ENCODE results near the gene ALDH1A2. TPM values are rescaled to one million over a fixed set of nuclear protein-coding genes. Genes with fewer than 3 reads are reported as not detected.
"Not testable (repeated sequence)": the region's sequence is repeated elsewhere in the genome, so short reads cannot be mapped to it uniquely, and the experiment has no call there.

ALDH1A2 gene
- total RNA-seq, 2 donors from 2014 or later, result 24.4 TPM

DNA sequence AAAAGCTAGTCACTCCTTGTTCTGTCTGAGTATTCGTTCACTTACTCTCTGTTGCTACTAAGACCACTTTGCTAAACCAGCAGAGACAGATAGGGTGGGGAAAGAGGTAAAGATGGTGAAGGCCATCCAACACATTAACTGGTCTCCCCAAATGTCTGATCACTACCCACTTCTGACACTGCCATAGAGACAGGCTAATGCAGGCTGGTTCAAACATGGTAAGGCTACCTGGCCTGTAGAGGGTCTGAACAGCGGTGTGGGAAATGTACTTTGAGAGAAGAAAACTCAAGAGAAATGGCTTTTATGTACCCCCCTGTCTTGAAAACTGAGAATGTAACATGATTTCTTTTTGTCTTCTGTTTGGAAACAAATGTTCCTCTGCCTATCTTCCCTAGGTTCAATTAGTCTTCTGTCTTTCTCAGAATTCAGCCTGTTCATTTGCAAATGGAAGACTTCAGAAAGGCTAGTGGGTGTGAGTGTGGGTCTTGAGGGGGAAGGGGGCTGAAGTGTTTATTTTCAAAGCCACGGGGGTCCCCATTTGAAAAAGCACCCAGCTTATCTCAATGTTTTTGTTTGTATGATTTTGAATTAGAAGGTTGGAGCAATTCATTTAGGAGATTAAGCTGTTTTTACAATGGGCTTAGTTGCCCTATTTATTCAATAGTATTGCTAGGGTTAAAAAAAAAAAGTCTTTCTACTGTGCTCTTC, 15.8 kb downstream of the ALDH1A2 start:
- ATAC-seq, result no peak
- DNase-seq, result no peak
- intact Hi-C loops (cut with DNase I), result no loop called here

DNA sequence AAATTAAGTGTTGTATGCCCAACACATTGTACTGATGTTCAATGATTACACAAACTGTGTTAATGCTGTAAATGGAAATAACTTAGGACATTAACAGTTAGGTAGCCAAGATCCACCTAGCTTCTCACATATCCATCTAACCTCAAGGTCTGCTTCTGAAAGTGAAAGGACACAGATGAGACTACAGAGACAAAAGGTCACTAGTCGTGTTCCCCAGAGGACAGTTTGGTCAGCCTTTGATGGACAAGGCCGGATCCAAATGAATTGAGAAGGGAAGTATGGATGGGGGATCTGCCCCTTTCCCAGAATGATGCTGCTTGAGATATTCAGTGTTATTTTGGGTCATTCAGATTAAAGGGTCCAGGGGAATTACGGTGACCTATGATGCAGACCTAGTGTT, 17.2 kb downstream of the ALDH1A2 start:
- no peak for ATAC-seq
- intact Hi-C loops (cut with DNase I), result no loop called here
- no peak for DNase-seq

DNA sequence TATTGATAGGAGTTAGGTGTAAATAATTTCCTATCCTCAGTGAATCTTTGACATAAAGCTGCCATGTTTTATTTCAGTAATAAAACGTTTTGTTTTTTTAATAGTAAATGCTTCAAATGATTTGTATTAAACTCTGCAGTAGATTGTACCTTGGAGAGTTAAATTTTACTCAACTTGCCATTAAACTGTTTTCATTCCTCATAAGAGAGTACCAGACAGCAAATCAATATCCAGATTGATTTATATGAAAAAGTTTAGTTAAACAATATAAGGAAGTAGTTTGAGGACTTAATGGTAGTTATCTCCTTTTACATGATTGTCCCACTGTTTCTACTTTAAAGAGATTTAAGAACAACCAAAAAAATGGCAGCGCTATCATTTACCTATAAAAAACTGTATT, 18.4 kb downstream of the ALDH1A2 start:
- ATAC-seq (no peak), DNase-seq (no peak)
- intact Hi-C loops (cut with DNase I), result no loop called here

GRCh38 chr15:58046467-58046866, 19.0 kb downstream of the ALDH1A2 start:
- ATAC-seq (peak in 1 of 2 donors; percentile 76), DNase-seq (no peak)
- intact Hi-C loops (cut with DNase I), result no loop called here

DNA sequence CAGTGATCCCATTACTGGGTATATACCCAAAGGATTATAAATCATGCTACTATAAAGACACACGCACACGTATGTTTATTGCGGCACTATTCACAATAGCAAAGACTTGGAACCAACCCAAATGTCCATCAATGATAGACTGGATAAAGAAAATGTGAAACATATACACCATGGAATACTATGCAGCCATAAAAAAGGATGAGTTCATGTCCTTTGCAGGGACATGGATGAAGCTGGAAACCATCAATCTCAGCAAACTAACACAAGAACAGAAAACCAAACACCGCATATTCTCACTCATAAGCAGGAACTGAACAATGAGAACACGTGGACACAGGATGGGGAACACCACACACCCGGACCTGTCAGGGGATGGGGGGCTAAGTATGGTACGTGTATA, 20.1 kb downstream of the ALDH1A2 start:
- intact Hi-C loops (cut with DNase I); ATAC-seq; DNase-seq: not testable (repeated sequence)

DNA sequence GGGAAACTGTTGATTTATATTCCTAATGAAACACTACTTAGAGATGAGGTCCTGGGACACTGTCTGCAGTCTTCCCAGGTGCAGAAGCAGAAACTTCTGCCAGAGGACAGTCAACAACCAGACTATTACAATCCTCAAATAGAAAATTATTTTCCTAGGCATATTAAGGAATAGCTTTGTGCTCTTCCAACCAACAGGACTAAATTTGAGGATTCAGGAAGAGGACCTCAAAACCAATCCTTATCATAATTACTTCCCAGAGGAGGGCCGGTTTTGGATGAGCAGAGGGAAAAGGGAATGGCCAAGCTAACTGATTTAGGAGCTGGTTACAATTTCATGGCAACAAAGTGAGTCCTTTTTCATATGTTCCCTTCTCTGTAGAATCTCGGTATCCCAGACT, 21.0 kb downstream of the ALDH1A2 start:
- DNase-seq, result no peak
- ATAC-seq, result no peak
- intact Hi-C loops (cut with DNase I), result no loop called here

DNA sequence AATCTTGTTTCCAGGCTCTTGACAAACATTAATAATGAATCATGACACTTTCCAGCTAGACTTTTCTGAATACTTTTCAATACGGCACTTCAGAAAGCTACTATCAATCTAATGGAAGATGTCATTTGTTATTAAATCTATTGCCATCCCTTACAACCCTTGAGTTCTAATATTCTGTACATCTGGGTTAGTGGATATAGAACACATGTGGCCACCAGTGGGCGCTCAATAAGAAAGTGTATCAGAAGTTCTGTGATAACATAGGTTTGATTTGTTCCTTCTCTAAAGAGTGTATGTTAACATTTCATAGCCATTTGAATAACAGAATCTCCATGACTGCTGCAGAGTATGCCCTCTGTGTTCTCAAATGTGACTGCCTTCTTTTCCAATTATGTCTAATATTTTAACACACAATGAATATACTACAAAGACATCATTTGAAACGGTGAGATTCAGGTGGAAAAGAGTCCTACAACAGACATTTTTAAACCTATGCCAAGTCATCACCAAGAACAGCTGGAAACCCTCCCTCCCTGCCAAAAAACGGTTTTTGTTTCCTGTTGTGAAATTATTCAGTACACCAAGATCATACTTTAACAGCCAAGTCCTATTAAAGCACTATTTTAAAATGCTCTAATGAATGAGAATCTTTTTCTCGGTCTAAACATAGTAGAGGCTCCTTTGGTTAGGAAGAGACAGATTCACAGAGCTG, 22.2 kb downstream of the ALDH1A2 start:
- intact Hi-C loops (cut with DNase I), result no loop called here
- DNase-seq (peak; percentile 57), ATAC-seq (no peak)

DNA sequence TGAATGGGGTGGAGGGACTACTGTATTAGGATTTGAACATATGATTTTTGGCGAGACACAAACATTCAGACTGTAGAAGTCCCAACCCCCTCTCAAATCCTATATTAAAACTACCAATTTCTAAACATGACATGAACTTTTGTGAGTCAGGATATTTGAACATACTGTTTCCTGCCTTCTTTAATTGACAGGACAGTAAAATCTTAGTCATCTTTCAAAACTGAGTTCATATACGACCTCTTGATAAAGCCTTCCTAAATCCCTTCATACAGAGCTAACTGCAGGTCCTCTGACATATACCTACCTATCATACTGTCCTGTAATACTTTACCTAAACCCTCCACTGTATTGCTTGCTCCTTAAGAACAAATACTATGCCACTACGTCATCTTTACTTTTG, 23.5 kb downstream of the ALDH1A2 start:
- no peak for DNase-seq
- intact Hi-C loops (cut with DNase I), result no loop called here
- no peak for ATAC-seq

- ATAC-seq, result peak in 1 of 2 donors; percentile 47
- DNase-seq, result no peak
- intact Hi-C loops (cut with DNase I), result no loop called here
Measured at GRCh38 chr15:58040150-58040549, 25.4 kb downstream of the ALDH1A2 start.

GRCh38 chr15:58039079-58040035, 26.2 kb downstream of the ALDH1A2 start:
- intact Hi-C loops (cut with DNase I), result no loop called here
- ATAC-seq (no peak), DNase-seq (no peak)

DNA sequence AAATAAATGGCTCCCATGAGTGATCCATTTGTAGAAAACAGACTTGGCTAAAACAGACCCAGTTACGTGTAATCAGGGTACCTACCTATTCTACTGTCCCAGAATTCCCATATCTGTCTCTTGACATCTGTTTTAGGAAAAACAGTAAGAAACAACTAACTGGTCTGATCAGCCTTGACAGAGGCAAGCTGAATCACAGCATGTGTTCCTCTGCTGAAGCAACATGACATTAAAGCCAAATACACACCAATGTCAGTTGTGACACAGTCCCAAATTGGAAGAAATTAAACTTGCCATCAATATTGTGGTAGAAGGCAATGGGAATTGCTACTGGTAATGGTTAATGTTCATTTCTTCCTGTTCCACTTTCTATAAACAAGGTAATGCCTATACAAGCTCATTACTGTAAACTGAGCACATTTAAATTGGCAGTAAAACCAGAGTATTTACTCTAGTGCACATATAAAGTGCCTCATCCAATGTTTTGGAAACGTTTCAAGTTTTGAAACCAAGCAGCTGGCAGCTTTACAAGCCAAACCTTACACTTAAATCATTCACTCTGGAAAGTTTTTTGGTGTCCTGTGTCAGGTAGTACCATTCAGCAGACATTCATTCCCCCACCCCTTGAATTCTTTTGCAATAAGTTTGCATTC, 27.0 kb downstream of the ALDH1A2 start:
- intact Hi-C loops (cut with DNase I), result no loop called here
- ATAC-seq, result peak in 1 of 2 donors; percentile 68

GRCh38 chr15:58037723-58038301, 27.7 kb downstream of the ALDH1A2 start:
- ATAC-seq (peak in 1 of 2 donors; percentile 39), DNase-seq (no peak)
- intact Hi-C loops (cut with DNase I), result no loop called here

More for the DNA sequence above, 27.0 kb downstream of the ALDH1A2 start:
- no peak for DNase-seq

DNA sequence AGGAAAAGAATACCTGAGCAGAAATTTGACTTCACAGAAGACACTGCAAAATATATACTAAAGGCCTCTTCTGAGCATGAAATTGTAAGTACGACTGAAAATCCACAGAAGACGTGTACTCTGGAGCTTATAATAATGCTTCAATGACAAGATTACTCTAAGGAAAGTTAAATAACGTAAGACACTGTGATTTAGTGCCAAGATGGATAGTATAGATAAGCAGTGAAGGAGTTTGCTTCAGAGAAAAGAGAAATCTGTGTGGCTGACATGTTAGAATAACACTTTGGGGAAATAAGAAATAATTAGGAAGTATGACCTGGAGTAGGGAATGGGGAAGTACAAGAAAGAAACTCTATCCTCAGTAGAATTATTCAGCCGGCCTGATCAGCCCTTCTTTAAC, 28.9 kb downstream of the ALDH1A2 start:
- no peak for DNase-seq
- no peak for ATAC-seq
- intact Hi-C loops (cut with DNase I), result no loop called here

GRCh38 chr15:58028392-58028791, 37.1 kb downstream of the ALDH1A2 start:
- DNase-seq; intact Hi-C loops (cut with DNase I); ATAC-seq: not testable (repeated sequence)

DNA sequence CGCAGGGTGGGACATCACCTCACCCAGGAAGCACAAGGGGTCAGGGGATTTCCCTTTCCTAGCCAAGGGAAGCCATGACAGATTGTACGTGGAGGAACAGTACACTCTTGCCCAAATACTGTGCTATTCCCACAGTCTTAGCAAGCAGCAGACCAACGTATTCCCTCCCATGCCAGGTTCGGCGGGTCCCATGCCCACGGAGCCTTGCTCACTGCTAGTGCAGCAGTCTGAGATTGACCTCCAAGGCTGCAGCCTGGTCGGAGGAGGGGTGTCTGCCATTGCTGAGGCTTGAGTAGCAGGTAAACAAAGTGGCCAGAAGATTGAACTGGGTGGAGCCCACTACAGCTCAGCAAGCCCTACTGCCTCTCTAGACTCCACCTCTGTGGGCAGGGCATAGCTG, 39.0 kb downstream of the ALDH1A2 start:
- no peak for DNase-seq
- ATAC-seq, result no peak
- intact Hi-C loops (cut with DNase I), result no loop called here

DNA sequence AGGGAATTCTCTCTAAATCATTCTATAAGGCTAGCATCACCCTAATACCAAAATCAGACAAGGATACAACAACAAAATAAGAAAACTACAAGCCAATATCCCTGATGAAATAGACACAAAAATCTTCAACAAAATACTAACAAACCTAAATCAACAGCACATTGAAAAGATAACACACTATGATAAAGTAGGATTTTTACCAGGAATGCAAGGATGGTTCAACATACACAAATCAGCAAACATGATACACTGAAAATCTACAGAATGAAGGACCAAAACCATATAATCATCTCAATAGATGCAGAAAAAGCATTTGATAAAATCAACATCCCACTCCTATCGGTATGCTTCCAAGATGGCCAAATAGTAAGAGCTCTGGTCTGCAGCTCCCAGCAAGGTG, 39.5 kb downstream of the ALDH1A2 start:
- intact Hi-C loops (cut with DNase I), result no loop called here
- DNase-seq (no peak), ATAC-seq (no peak)

- ATAC-seq (peak in 1 of 2 donors; percentile 50), DNase-seq (no peak)
- intact Hi-C loops (cut with DNase I), result no loop called here
Measured at GRCh38 chr15:58021332-58022230, 43.9 kb downstream of the ALDH1A2 start.
